Neuronal stem cell (in vitro differentiated cells): Measurements from ENCODE around the gene MAFG.

ENCODE experiments used
- DNase-seq: peaks from one replicate; pipeline ENCODE4 v3.0.0-alpha.2; 2013; ENCODE audit warnings: low spot score
- H2AFZ ChIP-seq: one replicate; pipeline ENCODE4 v1.6.1; 2013; ENCODE audit warnings: mild to moderate bottlenecking, low read length, inconsistent platforms
- H2AK5ac ChIP-seq: 2 replicates; pipeline ENCODE4 v1.6.1; 2013; ENCODE audit warnings: low read depth, mild to moderate bottlenecking, inconsistent platforms, low read length, moderate library complexity, mixed read lengths
- H2BK120ac ChIP-seq: 2 replicates; pipeline ENCODE4 v1.6.1; 2013; ENCODE audit warnings: low read depth, mild to moderate bottlenecking, inconsistent platforms, low read length, moderate library complexity, mixed read lengths
- H2BK12ac ChIP-seq: one replicate; pipeline ENCODE4 v1.6.1; 2013; ENCODE audit warnings: low read length, inconsistent platforms
- H2BK15ac ChIP-seq: 2 replicates; pipeline ENCODE4 v1.6.1; 2013; ENCODE audit warnings: mild to moderate bottlenecking, low read length, inconsistent platforms, mixed read lengths
- H2BK5ac ChIP-seq: one replicate; pipeline ENCODE4 v1.6.1; 2013; ENCODE audit warnings: inconsistent platforms, mild to moderate bottlenecking, low read length, moderate library complexity
- H3K14ac ChIP-seq: one replicate; pipeline ENCODE4 v1.6.1; 2013; ENCODE audit warnings: low read length, inconsistent platforms
- H3K18ac ChIP-seq: 2 replicates; pipeline ENCODE4 v1.6.1; 2013; ENCODE audit warnings: low read length, inconsistent platforms
- H3K23ac ChIP-seq: 2 replicates; pipeline ENCODE4 v1.6.1; 2013; ENCODE audit warnings: low read depth, mild to moderate bottlenecking, mixed read lengths, low read length, inconsistent platforms; ENCODE audit not compliant: poor library complexity
- H3K27ac ChIP-seq: replicated peaks from 3 replicates; pipeline ENCODE4 v1.5.1; 2013; ENCODE audit warnings: low read length, inconsistent platforms
- H3K27me3 ChIP-seq, 3 experiments: 2 replicates each; pipeline ENCODE4 v1.6.1; 2013; ENCODE audit warnings: low read length in 3 of 3, mild to moderate bottlenecking in 2 of 3, inconsistent platforms in 1 of 3, low read depth in 1 of 3, mixed read lengths in 1 of 3, moderate library complexity in 1 of 3; ENCODE audit not compliant: control insufficient read depth in 3 of 3, insufficient read depth in 3 of 3
- H3K36me3 ChIP-seq, 2 donors: replicated peaks in 1 of 2; 2 replicates each; pipeline ENCODE4 v1.6.1; 2013; ENCODE audit warnings: low read length in 2 of 2; ENCODE audit not compliant: control insufficient read depth in 2 of 2, insufficient read depth in 2 of 2
- H3K4ac ChIP-seq: 2 replicates; pipeline ENCODE4 v1.6.1; 2013; ENCODE audit warnings: inconsistent platforms, mild to moderate bottlenecking, low read length, moderate library complexity
- H3K4me1 ChIP-seq, 2 donors: 1 replicate in 1 of 2; 2 replicates in 1 of 2; pipeline ENCODE4 v1.6.1; 2013; ENCODE audit warnings: low read length in 2 of 2, low read depth in 1 of 2; ENCODE audit not compliant: control insufficient read depth in 2 of 2, insufficient read depth in 1 of 2
- H3K4me2 ChIP-seq: one replicate; pipeline ENCODE4 v1.6.1; 2013; ENCODE audit warnings: mild to moderate bottlenecking, low read length, inconsistent platforms; ENCODE audit not compliant: insufficient read depth, poor library complexity, severe bottlenecking
- H3K4me3 ChIP-seq, 2 donors: 2 replicates each; pipeline ENCODE4 v1.5.1; 2013; ENCODE audit warnings: low read length in 2 of 2, mild to moderate bottlenecking in 2 of 2, inconsistent platforms in 1 of 2, moderate library complexity in 1 of 2
- H3K79me1 ChIP-seq: one replicate; pipeline ENCODE4 v1.6.1; 2013; ENCODE audit warnings: low read depth, mild to moderate bottlenecking, inconsistent platforms, low read length, moderate library complexity
- H3K9ac ChIP-seq: one replicate; pipeline ENCODE4 v1.6.1; 2013; ENCODE audit warnings: mild to moderate bottlenecking, low read depth, low read length, inconsistent platforms; ENCODE audit not compliant: poor library complexity
- H3K9me3 ChIP-seq, 2 donors: replicated peaks in 1 of 2; 2 replicates each; pipeline versions ENCODE3 to v1.6.1; 2013; ENCODE audit warnings: low read length in 2 of 2, mild to moderate bottlenecking in 2 of 2, inconsistent platforms in 1 of 2, low read depth in 1 of 2, mixed read lengths in 1 of 2, moderate library complexity in 1 of 2; ENCODE audit not compliant: control insufficient read depth in 2 of 2, insufficient read depth in 1 of 2
- H4K8ac ChIP-seq: one replicate; pipeline ENCODE4 v1.6.1; 2013; ENCODE audit warnings: low read depth, mild to moderate bottlenecking, inconsistent platforms, low read length, moderate library complexity
- H4K91ac ChIP-seq: one replicate; pipeline ENCODE4 v1.6.1; 2013; ENCODE audit warnings: low read length, low read depth, mild to moderate bottlenecking, inconsistent platforms; ENCODE audit not compliant: poor library complexity
- WGBS, 2 donors: extraction: QIAGEN DNeasy Blood & Tissue Kit; methylation state at CpG; one replicate each; pipeline ENCODE4 v1.1.7; 2013; ENCODE audit warnings: missing lambda C conversion rate in 2 of 2, mixed read lengths in 1 of 2; ENCODE audit not compliant: insufficient read length in 2 of 2, insufficient replicate concordance in 1 of 2; ENCODE audit errors: extremely low coverage in 2 of 2; 5-methylcytosine and 5-hydroxymethylcytosine counted together

The MAFG gene

GRCh38 chr17:81962499-81963441 lies 35.2 kb upstream of the MAFG start:
- H3K79me1 ChIP-seq = peaks cover 1% of the 10 kb centered on the region
- no peak overlapping the region for H2BK5ac ChIP-seq
- H3K14ac ChIP-seq = peak overlapping the region; percentile 31
- no peak overlapping the region for H3K18ac ChIP-seq
- no peak overlapping the region for H3K4ac ChIP-seq
- DNase-seq = no peak
- no peak overlapping the region for H3K9ac ChIP-seq
- peaks cover 15 to 31% of the 10 kb centered on the region in 2 donors for H3K4me1 ChIP-seq
- H4K8ac ChIP-seq = no peak overlapping the region
- H3K27ac ChIP-seq = no peak overlapping the region
- H2AFZ ChIP-seq = no peak overlapping the region
- H3K9me3 ChIP-seq = no peaks in the 10 kb centered on the region
- WGBS, 2 donors = no CpG with 5 or more reads among the region's 37 CpGs
- no peak overlapping the region for H2BK120ac ChIP-seq
- H2AK5ac ChIP-seq = peak overlapping the region; percentile 30
- H3K27me3 ChIP-seq = peaks cover 31 to 82% (median 68%) of the 10 kb centered on the region in 3 experiments
- H3K23ac ChIP-seq = peak overlapping the region; percentile 55
- H2BK12ac ChIP-seq = peak overlapping the region; percentile 90
- peak overlapping the region; percentile 58 for H2BK15ac ChIP-seq
- H3K4me3 ChIP-seq = no peak overlapping the region
- H4K91ac ChIP-seq = no peak overlapping the region
- H3K36me3 ChIP-seq = no peaks in the 10 kb centered on the region
- H3K4me2 ChIP-seq = no peak overlapping the region

DNA sequence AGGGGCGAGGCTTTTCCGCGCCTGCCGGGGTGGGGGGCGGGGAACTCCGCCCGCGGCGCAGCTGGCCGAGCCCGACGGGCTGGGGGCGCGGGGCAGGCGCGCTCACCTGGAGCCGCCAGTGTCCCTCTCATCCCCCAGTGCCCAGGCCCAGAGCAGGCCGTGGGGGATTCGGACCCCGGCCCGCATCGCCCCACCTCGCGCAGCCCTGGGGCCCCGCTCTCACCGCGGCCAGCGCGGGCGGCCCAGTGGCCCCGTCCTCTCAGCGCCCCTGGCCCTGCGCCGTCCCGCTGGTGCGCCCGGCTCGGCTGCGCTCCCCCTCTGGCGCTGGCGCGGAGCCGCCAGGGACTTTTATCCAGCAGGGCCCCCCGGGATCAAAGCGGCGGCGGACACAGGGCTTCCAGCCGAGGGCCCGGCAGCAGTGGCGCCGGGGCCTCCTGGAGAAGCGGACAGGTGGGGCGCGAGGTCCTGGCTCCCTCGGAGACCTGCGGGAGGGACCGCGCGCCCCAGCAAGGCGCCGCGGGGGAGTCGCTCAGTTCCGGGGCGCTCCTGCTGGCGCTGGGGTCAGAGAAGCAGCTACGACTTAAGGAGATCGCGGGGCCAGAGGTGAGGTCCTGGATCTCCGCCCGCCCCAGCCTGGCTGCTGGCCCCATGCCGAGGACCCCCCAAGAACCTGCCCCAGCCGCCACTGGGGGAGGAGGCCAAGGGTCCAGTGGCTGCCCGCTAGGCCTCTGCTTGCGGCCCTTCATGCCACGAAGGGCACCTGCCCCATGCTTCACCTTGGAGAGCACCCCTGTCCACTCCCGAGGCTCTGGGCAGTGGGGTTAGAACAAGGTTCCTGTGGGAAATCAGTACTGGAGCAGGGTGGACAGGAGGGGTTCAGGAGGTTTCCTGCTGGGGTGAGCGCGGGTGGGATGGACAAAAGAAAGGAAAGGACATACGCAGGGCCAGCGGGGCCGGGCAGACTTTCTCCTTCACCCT lies 34.3 kb upstream of the MAFG start:
- H3K18ac ChIP-seq = peak overlapping the region; percentile 90
- H3K4me3 ChIP-seq = peak overlapping the region in 1 of 2 donors; percentile 31
- peaks cover 7 to 21% of the 10 kb centered on the region in 2 donors for H3K4me1 ChIP-seq
- H2BK15ac ChIP-seq = peak overlapping the region; percentile 81
- H3K14ac ChIP-seq = no peak overlapping the region
- no peaks in the 10 kb centered on the region for H3K9me3 ChIP-seq
- no peak overlapping the region for H3K4ac ChIP-seq
- H3K36me3 ChIP-seq = no peaks in the 10 kb centered on the region
- H2BK12ac ChIP-seq = peak overlapping the region; percentile 94
- H2BK5ac ChIP-seq = no peak overlapping the region
- no CpG with 5 or more reads among the region's 82 CpGs for WGBS, 2 donors
- H2BK120ac ChIP-seq = no peak overlapping the region
- no peak overlapping the region for H3K9ac ChIP-seq
- H4K91ac ChIP-seq = no peak overlapping the region
- H2AFZ ChIP-seq = peak overlapping the region; percentile 45
- H3K27ac ChIP-seq = no peak overlapping the region
- peak overlapping the region; percentile 30 for H2AK5ac ChIP-seq
- no peak overlapping the region for H4K8ac ChIP-seq
- H3K79me1 ChIP-seq = peaks cover 1% of the 10 kb centered on the region
- H3K4me2 ChIP-seq = peak overlapping the region; percentile 80
- DNase-seq = no peak
- H3K23ac ChIP-seq = peak overlapping the region; percentile 43
- peaks cover 31 to 84% (median 66%) of the 10 kb centered on the region in 3 experiments for H3K27me3 ChIP-seq

- Histone ChIP-seq H2BK120ac (no peak within 1 kb of the TSS), H3K27ac (no peak within 1 kb of the TSS), H3K36me3 (no peaks in the 10 kb centered on the region), H3K23ac (peak within 1 kb of the TSS; percentile 98), H2AK5ac (peak within 1 kb of the TSS; percentile 95), H3K4me1 (peaks cover 2 to 14% of the 10 kb centered on the region in 2 donors), H4K8ac (no peak within 1 kb of the TSS), H3K9me3 (no peaks in the 10 kb centered on the region), H3K4ac (no peak within 1 kb of the TSS), H3K18ac (peak within 1 kb of the TSS; percentile 90), H2BK15ac (peak within 1 kb of the TSS; percentile 98), H2BK12ac (peak within 1 kb of the TSS; percentile 94), H3K27me3 (peaks cover 31 to 87% (median 68%) of the 10 kb centered on the region in 3 experiments), H2AFZ (peak within 1 kb of the TSS; percentile 88), H3K79me1 (peaks cover 1% of the 10 kb centered on the region), H3K9ac (no peak within 1 kb of the TSS), H4K91ac (no peak within 1 kb of the TSS), H3K14ac (peak within 1 kb of the TSS; percentile 82), H3K4me3 (peak within 1 kb of the TSS in 1 of 2 donors; percentile 65), H2BK5ac (peak within 1 kb of the TSS; percentile 39), H3K4me2 (peak within 1 kb of the TSS; percentile 80)
- no peak for DNase-seq
- no CpG with 5 or more reads among the region's 65 CpGs for WGBS, 2 donors
Measured at GRCh38 chr17:81961087-81961511, 33.6 kb upstream of the MAFG start, which contains the start of gene NOTUM. Gene NOTUM, minus strand, starts transcription at chr17:81961187. Its CDS starts 278 bp downstream, at chr17:81960909.
